Measurements from ENCODE around the gene LTB4R2.

LTB4R2 gene

GRCh38 chr14:24264298-24264697 lies 45.6 kb upstream of the LTB4R2 start:
- H3K4me3 ChIP-seq (ENCODE audit: low read depth, low read length): no peak overlapping the region
- TF ChIP-seq, protein P1, sequence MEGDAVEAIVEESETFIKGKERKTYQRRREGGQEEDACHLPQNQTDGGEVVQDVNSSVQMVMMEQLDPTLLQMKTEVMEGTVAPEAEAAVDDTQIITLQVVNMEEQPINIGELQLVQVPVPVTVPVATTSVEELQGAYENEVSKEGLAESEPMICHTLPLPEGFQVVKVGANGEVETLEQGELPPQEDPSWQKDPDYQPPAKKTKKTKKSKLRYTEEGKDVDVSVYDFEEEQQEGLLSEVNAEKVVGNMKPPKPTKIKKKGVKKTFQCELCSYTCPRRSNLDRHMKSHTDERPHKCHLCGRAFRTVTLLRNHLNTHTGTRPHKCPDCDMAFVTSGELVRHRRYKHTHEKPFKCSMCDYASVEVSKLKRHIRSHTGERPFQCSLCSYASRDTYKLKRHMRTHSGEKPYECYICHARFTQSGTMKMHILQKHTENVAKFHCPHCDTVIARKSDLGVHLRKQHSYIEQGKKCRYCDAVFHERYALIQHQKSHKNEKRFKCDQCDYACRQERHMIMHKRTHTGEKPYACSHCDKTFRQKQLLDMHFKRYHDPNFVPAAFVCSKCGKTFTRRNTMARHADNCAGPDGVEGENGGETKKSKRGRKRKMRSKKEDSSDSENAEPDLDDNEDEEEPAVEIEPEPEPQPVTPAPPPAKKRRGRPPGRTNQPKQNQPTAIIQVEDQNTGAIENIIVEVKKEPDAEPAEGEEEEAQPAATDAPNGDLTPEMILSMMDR (IDR thresholded peaks at IDR 0.05; ENCODE audit: control insufficient read depth, extremely low read depth, insufficient read depth): no peak
- no peak for DNase-seq (ENCODE audit: low read depth)

DNA sequence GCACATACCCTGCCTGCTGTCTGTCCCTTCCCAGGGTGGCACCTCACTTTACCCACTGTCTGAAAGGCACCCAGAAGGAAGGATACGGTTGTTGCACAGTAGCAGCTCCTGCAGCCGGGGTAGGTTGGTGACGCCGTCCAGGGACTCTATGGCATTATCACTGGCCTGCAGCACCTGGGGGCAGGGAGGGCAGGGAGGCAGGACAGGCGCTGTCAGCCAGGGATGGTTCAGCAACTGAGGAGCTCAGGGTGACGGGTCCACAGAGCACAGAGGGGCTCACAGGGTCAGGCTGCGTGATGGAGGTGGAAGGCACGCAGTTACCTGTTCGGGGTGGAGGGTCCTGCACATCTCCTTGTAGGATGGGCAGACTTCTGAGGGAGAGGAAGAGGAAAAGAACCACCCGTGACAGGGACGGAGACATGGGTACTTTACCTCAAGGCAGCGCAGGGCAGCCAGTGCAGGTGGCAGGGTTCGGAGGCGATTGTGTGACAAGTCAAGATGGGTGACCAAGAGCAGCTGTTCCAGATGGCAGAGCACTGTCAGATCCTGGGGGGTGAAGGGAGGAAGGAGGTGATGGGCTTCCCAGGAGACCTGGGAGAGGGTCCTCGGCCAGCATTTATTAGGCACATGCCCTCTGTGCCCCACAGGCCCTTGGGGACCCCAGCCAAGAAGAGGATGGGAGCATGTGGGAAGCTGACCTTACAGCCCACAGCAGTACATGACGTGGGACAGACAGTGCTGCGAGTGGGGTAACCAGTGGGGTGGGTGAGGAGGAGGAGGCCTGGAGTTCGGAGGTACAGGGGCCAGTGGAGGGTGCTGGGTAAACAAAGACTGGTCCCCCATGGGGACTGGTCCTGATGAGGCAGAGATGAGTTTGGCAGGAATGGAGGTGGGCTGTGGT lies 43.3 kb upstream of the LTB4R2 start:
- TF ChIP-seq, protein P1 (IDR thresholded peaks at IDR 0.05; ENCODE audit: control insufficient read depth, extremely low read depth, insufficient read depth): no peak
- no peak overlapping the region for H3K4me3 ChIP-seq (ENCODE audit: low read depth, low read length)
- no peak for DNase-seq (ENCODE audit: low read depth)

GRCh38 chr14:24267516-24267915 lies 42.4 kb upstream of the LTB4R2 start:
- H3K4me3 ChIP-seq (ENCODE audit: low read depth, low read length): no peak overlapping the region
- TF ChIP-seq, protein P1 (IDR thresholded peaks at IDR 0.05; ENCODE audit: control insufficient read depth, extremely low read depth, insufficient read depth): no peak
- DNase-seq (ENCODE audit: low read depth): no peak

- DNase-seq (ENCODE audit: low read depth): no peak
- H3K4me3 ChIP-seq (ENCODE audit: low read depth, low read length): no peak overlapping the region
- TF ChIP-seq, protein P1 (IDR thresholded peaks at IDR 0.05; ENCODE audit: control insufficient read depth, extremely low read depth, insufficient read depth): no peak
Measured at GRCh38 chr14:24268225-24268624, 41.7 kb upstream of the LTB4R2 start.

DNA sequence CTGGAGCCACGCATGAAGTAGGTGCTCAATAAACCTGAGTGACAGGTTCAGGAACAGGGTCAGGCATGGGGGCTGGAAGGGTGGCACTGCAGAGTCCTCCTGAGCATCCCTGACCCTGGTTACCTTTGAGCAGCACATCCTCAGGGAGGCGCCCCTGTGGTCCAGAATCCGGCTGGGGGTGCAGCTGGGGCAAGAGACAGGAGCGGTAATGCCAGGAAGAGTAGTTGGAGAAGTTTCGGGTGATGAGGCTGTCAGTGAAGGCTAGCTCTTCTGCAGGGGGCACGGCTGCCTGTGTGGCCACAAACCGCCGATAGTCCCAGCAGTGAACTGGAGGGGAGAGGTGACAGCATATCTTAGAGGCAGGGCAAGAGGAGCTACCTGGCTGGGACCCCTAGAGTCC lies 40.6 kb upstream of the LTB4R2 start:
- DNase-seq (ENCODE audit: low read depth): no peak
- TF ChIP-seq, protein P1 (IDR thresholded peaks at IDR 0.05; ENCODE audit: control insufficient read depth, extremely low read depth, insufficient read depth): no peak

DNA sequence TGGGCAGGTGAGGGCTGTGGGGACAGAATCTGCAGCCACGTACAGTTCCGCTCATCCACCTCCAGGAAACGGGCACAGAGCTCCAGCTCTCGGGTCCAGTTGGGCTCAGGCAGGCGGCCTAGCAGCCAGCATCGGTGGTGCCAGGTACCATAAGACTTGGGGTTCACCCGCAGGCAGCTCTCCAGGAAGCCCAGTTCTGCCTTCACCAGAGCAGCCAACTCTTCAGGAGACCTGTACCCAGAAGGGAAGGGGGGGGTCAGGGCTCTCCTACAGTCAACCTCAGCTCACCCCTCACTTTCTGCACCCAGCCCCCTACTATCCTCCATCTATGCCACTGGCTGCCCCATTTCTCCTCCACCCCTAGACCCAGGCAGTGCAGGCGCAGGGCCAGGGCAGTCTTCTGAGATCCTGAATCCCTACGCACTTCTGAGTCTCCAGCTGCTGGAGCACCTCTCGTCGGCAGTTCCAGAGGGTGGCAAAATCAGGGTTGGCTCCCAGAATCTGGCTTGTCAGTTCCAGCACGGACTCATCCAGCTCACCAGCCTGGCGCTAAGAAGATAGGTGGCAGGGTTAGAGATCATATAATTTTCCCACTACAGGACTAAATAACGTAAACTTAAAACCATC lies 39.9 kb upstream of the LTB4R2 start:
- TF ChIP-seq, protein P1 (IDR thresholded peaks at IDR 0.05; ENCODE audit: control insufficient read depth, extremely low read depth, insufficient read depth): no peak
- no peak overlapping the region for H3K4me3 ChIP-seq (ENCODE audit: low read depth, low read length)
- DNase-seq (ENCODE audit: low read depth): no peak

More for the DNA sequence above, 40.6 kb upstream of the LTB4R2 start:
- no peak overlapping the region for H3K4me3 ChIP-seq (ENCODE audit: low read depth, low read length)

All from LNCaP clone FGC (cell line).